ENCODE measurements around the gene MICAL3.

DNA sequence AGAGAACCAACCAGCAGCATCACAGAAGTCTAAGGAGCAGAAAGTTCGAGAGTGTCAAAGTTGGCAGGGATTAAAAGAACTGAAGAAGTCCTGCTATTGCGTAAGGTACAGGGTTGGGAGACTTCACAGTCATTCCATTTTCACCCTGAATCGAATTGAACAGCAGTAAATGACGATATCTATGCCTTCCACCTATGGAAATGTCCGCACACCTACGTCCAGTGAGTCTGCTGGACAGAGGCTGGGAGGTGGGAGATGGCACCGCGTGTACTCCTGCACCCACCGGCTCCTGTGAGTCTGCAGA lies 116.7 kb downstream of the MICAL3 start:
- TF ChIP-seq, protein P1, sequence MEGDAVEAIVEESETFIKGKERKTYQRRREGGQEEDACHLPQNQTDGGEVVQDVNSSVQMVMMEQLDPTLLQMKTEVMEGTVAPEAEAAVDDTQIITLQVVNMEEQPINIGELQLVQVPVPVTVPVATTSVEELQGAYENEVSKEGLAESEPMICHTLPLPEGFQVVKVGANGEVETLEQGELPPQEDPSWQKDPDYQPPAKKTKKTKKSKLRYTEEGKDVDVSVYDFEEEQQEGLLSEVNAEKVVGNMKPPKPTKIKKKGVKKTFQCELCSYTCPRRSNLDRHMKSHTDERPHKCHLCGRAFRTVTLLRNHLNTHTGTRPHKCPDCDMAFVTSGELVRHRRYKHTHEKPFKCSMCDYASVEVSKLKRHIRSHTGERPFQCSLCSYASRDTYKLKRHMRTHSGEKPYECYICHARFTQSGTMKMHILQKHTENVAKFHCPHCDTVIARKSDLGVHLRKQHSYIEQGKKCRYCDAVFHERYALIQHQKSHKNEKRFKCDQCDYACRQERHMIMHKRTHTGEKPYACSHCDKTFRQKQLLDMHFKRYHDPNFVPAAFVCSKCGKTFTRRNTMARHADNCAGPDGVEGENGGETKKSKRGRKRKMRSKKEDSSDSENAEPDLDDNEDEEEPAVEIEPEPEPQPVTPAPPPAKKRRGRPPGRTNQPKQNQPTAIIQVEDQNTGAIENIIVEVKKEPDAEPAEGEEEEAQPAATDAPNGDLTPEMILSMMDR (IDR thresholded peaks at IDR 0.05), result no peak
- no peak for TF ChIP-seq POLR2A (IDR thresholded peaks at IDR 0.05)
- TF ChIP-seq POLR2AphosphoS5 (IDR thresholded peaks at IDR 0.05), result no peak
- TF ChIP-seq EP300 (IDR thresholded peaks at IDR 0.05), result no peak
